Activated naive CD8-positive, alpha-beta T cell treated with anti-CD3 and anti-CD28 coated beads, Interleukin-2, amount 50 U/mL, for 16 hours (primary cell): Measurements from ENCODE around the gene CGNL1.

Experiments
- DNase-seq: peaks from one replicate; pipeline ENCODE4 v3.0.0-alpha.2; 2020; ENCODE audit warnings: low read depth, low spot score

CGNL1 gene

GRCh38 chr15:57522148-57522547, 145.8 kb downstream of the CGNL1 start:
- DNase-seq: no peak

- no peak for DNase-seq
These were observed 149.3 kb downstream of the CGNL1 start for GRCh38 chr15:57525581-57525980.

- DNase-seq: no peak
These were observed 149.8 kb downstream of the CGNL1 start for GRCh38 chr15:57526076-57526475.

- no peak for DNase-seq
These were observed 150.3 kb downstream of the CGNL1 start for GRCh38 chr15:57526615-57527014.

GRCh38 chr15:57527382-57528091, 151.2 kb downstream of the CGNL1 start:
- DNase-seq: no peak

- DNase-seq: no peak
These were observed 152.7 kb downstream of the CGNL1 start for GRCh38 chr15:57528940-57529565.

GRCh38 chr15:57529748-57530147, 153.4 kb downstream of the CGNL1 start:
- DNase-seq: no peak

- no peak for DNase-seq
These were observed 156.6 kb downstream of the CGNL1 start for GRCh38 chr15:57532731-57533447.

GRCh38 chr15:57533448-57533799, 157.1 kb downstream of the CGNL1 start:
- DNase-seq: no peak

GRCh38 chr15:57534281-57534680, 158.0 kb downstream of the CGNL1 start:
- DNase-seq: no peak

- DNase-seq: no peak
These were observed 160.8 kb downstream of the CGNL1 start for GRCh38 chr15:57537072-57537471.

- DNase-seq: no peak
These were observed 161.4 kb downstream of the CGNL1 start for GRCh38 chr15:57537488-57538264.

- DNase-seq: no peak
These were observed 161.9 kb downstream of the CGNL1 start for GRCh38 chr15:57538265-57538529.

GRCh38 chr15:57538821-57539220, 162.5 kb downstream of the CGNL1 start:
- no peak for DNase-seq

- DNase-seq: no peak
These were observed 163.9 kb downstream of the CGNL1 start for GRCh38 chr15:57540211-57540610.

GRCh38 chr15:57540736-57541135, 164.4 kb downstream of the CGNL1 start:
- DNase-seq: no peak

- no peak for DNase-seq
These were observed 165.0 kb downstream of the CGNL1 start for GRCh38 chr15:57541271-57541670.

- no peak for DNase-seq
These were observed 165.7 kb downstream of the CGNL1 start for GRCh38 chr15:57541805-57542504.

- no peak for DNase-seq
These were observed 166.2 kb downstream of the CGNL1 start for GRCh38 chr15:57542505-57542817.

GRCh38 chr15:57544848-57545480, 168.7 kb downstream of the CGNL1 start:
- no peak for DNase-seq

GRCh38 chr15:57545995-57546394, 169.7 kb downstream of the CGNL1 start:
- no peak for DNase-seq
